ENCODE measurements around the gene LCE2D. TPM values are rescaled to one million over a fixed set of nuclear protein-coding genes. Genes with fewer than 3 reads are reported as not detected.

Gene LCE2D
- total and polyA plus RNA-seq, 2 of the 4 experiments (the other 2 are of a cell fraction): not detected

DNA sequence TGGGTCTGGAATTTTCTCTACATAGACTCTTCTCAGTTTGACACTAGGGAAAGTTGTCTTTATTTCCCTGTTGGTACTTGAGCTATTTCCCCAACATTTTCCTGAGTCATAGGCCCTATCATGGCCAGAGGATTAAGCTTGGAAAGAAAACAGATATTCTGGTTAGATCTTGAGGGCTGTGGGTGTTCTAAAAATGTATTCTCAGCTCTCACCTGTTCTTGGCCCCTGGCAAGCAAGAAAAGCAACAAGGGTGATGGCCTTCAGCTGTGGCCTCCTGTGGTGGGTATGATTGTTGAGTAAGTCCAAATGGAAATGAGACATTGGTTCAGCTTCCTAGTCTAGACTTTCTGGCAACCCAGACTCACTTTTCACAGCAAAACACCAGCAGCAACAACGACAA, 22.8 kb upstream of the LCE2D start:
- Histone ChIP-seq H3K9me1 (ENCODE audit: insufficient read depth, low read length) (no peaks in the 10 kb centered on the region), H2BK15ac (ENCODE audit: low read depth, low read length) (no peak overlapping the region), H3K27me3 (ENCODE audit: control insufficient read depth, insufficient read depth, low read length) (no peaks in the 10 kb centered on the region), H4K91ac (ENCODE audit: insufficient read depth, low read depth, low read length) (no peak overlapping the region), H3K27ac (ENCODE audit: insufficient read depth, low read length) (no peak overlapping the region), H2BK20ac (ENCODE audit: low read depth, low read length) (no peak overlapping the region), H3K18ac (ENCODE audit: low read depth, low read length) (no peak overlapping the region), H3K14ac (replicated peaks; ENCODE audit: low read depth, low read length) (no peak overlapping the region), H3K79me1 (ENCODE audit: low read depth in 1 of 2, low read length in 2 of 2) (no peaks in the 10 kb centered on the region), H4K8ac (ENCODE audit: low read depth in 2 of 2, low read length in 2 of 2) (no peak overlapping the region), H3K23ac (ENCODE audit: low read depth, low read length) (no peak overlapping the region), H3K4ac (ENCODE audit: low read depth, low read length) (no peak overlapping the region), H3K4me2 (ENCODE audit: low read depth, low read length) (no peak overlapping the region), H2BK120ac (ENCODE audit: low read depth, low read length) (no peak overlapping the region), H4K20me1 (ENCODE audit: insufficient read depth, low read length) (no peaks in the 10 kb centered on the region), H2AK5ac (ENCODE audit: low read depth, low read length) (no peak overlapping the region), H2BK5ac (ENCODE audit: low read depth, low read length, poor library complexity, severe bottlenecking) (no peak overlapping the region), H2AK9ac (replicated peaks; ENCODE audit: low read depth, low read length, poor library complexity) (no peak overlapping the region), H4K5ac (ENCODE audit: low read depth, low read length) (no peak overlapping the region), H3K9ac (ENCODE audit: low read depth, low read length) (no peak overlapping the region), H3K9me3 (ENCODE audit: control insufficient read depth, insufficient read depth, low read length) (no peaks in the 10 kb centered on the region), H3K4me1 (ENCODE audit: control insufficient read depth, insufficient read depth, low read length) (no peaks in the 10 kb centered on the region), H3K36me3 (ENCODE audit: control insufficient read depth, insufficient read depth, low read length) (no peaks in the 10 kb centered on the region), H2AFZ (replicated peaks; ENCODE audit: low read length, poor library complexity) (no peak overlapping the region), H3K56ac (ENCODE audit: extremely low read depth, insufficient read depth, low read length) (no peak overlapping the region), H3K4me3 (ENCODE audit: insufficient read depth, low read depth, low read length) (no peak overlapping the region)
- no CpG with 5 or more reads among the region's 1 CpG for WGBS, 2 experiments (ENCODE audit: extremely low coverage in 2 of 2, insufficient read length in 1 of 2)
- ChIA-PET POLR2A (ENCODE audit: unreplicated experiment) (no interaction called here), CTCF (no interaction called here)
- intact Hi-C loops (cut with micrococcal nuclease): no loop called here
- dilution Hi-C loops (cut with HindIII; ENCODE audit: low sequenced_read_pairs, unreplicated experiment): no loop called here
- no TSS peak for BruUV-seq (replicated peaks)
- TF ChIP-seq RCOR1 (IDR thresholded peaks at IDR 0.05; ENCODE audit: insufficient replicate concordance, low read length) (no peak), CEBPB (IDR thresholded peaks at IDR 0.05; ENCODE audit: low read depth, low read length) (no peak), RAD21 (IDR thresholded peaks at IDR 0.05; ENCODE audit: low read length) (no peak), MXI1 (IDR thresholded peaks at IDR 0.05; ENCODE audit: borderline replicate concordance, low read depth, low read length) (no peak)
- TF ChIP-seq, protein P1, sequence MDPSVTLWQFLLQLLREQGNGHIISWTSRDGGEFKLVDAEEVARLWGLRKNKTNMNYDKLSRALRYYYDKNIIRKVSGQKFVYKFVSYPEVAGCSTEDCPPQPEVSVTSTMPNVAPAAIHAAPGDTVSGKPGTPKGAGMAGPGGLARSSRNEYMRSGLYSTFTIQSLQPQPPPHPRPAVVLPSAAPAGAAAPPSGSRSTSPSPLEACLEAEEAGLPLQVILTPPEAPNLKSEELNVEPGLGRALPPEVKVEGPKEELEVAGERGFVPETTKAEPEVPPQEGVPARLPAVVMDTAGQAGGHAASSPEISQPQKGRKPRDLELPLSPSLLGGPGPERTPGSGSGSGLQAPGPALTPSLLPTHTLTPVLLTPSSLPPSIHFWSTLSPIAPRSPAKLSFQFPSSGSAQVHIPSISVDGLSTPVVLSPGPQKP (IDR thresholded peaks at IDR 0.05; ENCODE audit: borderline replicate concordance, low read depth, low read length): no peak
- in situ Hi-C loops (cut with MboI; ENCODE audit: low sequenced_read_pairs): no loop called here
- no peak for DNase-seq
- ATAC-seq (ENCODE audit: low read depth): no peak
